Hematopoietic multipotent progenitor cell treated with erythropoietin and hydrocortisone succinate and interleukin-3 and kit ligand, for 6 days (in vitro differentiated cells): ENCODE results near the gene ATP9B.

ENCODE experiments used
- DNase-seq: peaks from one replicate; pipeline ENCODE4 v3.0.0-alpha.2; 2015

Gene ATP9B

DNA sequence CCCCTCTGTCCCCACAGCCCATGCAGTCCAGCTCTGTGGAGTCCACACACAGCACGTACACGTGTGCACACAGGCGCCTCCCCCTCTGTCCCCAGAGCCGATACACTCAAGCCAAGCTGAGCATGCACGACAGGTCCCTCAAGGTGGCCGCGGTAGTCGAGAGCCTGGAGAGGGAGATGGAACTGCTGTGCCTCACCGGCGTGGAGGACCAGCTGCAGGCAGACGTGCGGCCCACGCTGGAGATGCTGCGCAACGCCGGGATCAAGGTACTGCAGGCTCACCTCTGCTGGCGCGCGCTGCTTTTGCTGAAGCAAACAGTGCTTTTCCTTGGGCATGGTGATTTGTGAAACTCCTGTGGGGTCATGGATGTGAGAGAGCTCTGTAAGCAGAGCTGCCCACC is 268.0 kb downstream of the ATP9B start:
- no peak for DNase-seq

DNA sequence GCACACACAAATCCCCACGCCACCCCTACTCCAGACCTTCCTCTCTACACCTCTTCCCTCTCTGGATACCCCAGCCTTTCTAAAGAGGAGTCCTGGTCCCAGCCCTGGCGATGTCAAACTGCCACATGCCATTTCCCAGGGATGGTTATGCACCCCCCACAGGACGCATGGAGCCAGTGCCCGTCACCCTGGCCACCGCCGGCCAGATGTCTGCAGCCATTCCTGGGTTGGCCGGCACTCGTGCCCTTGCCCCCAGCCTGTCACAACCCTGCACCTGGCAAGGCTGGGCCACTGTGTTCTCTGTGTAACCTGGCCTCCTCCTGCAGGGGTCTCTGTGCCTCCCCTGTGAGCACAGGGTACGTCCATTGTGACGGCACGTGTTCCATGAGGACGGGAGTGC is 268.4 kb downstream of the ATP9B start:
- no peak for DNase-seq

DNA sequence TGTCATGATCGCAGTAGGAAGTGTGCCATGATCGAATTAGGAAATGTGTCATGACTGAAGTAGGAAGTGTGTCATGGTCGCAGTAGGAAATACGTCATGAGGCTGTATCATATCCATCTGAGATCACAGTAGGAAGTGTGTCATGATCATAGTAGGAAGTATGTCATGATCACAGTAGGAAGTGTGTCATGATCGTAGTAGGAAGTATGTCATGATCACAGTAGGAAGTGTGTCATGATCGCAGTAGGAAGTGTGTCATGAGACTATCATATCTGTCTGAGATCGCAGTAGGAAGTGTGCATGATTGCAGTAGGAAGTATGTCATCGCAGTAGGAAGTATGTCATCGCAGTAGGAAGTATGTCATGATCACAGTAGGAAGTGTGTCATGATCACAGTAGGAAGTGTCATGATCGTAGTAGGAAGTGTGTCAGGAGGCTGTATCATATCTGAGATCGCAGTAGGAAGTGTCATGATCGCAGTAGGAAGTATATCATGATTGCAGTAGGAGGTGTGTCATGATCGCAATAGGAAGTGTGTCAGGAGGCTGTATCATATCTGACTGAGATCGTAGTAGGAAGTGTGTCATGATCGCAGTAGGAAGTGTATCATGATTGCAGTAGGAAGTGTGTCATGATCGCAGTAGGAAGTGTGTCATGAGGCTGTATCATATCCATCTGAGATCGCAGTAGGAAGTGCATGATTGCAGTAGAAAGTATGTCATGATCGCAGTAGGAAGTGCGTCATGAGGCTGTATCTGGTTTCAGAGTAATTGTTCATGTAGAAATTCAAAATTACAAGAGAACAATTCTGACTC is 270.1 kb downstream of the ATP9B start:
- DNase-seq: no peak

DNA sequence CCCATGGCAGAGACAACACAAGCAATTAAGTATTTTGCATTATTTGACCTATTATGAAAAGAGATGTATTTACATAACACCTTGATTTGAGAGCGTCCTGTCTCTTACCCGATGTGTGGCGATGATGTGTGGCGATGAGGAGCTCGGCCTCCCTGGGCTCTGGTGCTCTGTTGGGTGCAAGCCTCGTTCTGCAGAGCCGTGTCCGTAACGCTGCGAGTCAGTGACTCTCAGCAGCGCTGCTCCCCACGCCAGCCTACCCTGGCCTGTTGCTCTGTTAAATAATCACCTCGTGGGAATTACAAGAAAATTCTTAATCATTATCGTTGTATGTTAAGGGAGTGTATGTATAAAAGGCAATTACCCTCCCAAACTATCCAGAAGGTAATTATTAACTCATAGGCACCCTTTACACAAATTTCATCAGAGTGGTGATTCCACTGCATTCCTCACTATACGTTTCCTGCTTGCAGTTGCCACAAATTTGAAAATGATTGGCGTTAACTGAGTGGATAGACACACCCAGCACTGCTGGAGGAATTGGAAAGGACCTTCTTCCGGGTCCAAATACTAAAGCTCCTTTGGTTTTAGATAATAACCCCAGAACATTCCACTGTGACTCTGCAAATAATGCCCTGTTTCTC is 274.5 kb downstream of the ATP9B start:
- DNase-seq: no peak

GRCh38 chr18:79344208-79344581 is 275.0 kb downstream of the ATP9B start:
- DNase-seq: no peak

DNA sequence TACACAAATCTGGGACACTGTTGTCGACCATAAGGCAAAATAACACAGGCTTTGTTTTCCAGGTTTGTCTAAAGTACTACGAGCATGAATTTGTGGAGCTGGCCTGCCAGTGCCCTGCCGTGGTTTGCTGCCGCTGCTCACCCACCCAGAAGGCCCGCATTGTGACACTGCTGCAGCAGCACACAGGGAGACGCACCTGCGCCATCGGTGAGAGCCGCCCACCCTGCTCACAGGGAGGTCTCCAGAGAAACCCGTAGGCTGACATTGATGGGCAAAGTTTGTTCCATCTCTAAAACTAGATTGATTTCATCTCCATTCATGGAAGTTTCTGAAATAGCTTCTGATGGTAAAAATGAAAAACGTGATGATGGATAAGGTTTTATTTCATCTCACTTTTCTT is 276.2 kb downstream of the ATP9B start:
- no peak for DNase-seq

GRCh38 chr18:79345981-79346380 is 276.8 kb downstream of the ATP9B start:
- DNase-seq: no peak

GRCh38 chr18:79348066-79348465 is 278.9 kb downstream of the ATP9B start:
- DNase-seq: no peak

DNA sequence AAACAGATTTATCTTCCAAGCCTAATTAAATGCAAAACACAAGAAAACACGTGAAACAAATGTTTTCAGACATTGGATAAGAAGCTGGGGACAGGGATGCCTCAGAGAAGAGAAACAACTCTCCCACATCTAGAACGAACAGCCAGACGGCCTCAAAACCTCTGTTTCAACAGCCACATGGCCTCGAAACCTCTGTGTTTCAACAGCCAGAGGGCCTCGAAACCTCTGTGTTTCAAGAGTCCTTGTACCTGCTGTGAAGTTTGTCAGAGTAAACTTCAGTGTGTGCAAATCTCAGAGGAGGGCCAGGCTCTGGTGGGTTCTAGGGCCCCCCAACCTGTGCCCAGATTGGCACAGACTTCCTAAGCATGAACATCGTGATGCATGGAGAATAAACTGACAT is 283.2 kb downstream of the ATP9B start:
- DNase-seq: no peak

- peak; percentile 20 for DNase-seq
Observed at GRCh38 chr18:79353267-79353666, 284.1 kb downstream of the ATP9B start.

- no peak for DNase-seq
Observed at GRCh38 chr18:79354350-79354749, 285.2 kb downstream of the ATP9B start.

GRCh38 chr18:79355433-79356335 is 286.5 kb downstream of the ATP9B start:
- no peak for DNase-seq

DNA sequence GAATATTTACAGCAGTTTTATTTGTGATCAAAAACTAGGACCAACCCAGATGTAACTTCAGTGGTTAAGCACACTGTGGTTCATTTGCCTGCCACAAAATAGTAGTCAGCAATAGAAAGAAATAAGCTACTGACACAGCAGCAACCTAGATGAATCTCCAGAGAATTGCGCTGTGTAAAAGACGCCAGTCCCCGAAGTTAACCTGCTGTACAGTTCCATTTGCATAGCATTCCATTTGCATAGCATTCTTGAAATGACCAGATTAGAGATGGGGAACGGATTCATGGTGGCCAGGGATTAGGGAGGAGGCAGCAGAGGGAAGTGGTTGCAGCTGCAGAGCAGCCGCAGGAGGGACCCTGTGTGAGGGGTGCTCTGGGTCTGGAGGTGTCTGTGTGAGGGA is 287.2 kb downstream of the ATP9B start:
- no peak for DNase-seq

- no peak for DNase-seq
Observed at GRCh38 chr18:79360933-79361332, 291.7 kb downstream of the ATP9B start.

DNA sequence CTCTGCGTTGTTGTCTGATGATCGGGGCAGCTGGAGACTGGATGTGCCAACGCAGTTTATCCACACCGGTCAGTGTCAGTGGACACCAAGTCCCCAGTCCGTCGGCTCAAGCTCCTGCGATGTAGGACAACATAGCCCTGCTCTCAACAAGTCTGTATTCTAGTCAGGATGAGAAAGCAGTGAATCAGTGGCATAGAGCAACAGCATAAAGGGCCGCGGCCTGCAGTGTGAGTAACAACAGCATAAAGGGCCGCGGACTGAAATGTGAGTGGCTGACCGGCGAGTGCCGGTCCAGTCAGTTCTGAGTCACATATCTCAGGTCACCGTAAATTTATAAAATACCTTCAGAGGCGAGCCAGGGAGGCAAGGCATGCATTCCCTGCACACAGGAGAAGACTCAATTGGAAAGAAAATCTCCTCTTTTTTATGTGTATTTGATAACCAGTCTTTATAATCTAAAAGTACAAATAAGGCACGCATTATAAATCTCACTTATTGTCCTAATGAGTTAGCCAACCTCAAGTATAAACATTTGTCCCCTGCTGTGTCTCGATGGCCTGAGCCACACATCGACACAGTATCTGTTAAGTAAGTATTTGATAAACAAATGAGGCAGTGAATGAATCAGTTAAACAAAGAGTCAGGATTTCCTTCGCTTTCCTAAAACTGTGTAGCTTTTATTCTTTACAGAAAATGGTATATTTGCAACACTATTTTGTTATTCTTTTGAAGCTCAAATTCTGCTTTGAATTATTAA is 292.8 kb downstream of the ATP9B start:
- no peak for DNase-seq

DNA sequence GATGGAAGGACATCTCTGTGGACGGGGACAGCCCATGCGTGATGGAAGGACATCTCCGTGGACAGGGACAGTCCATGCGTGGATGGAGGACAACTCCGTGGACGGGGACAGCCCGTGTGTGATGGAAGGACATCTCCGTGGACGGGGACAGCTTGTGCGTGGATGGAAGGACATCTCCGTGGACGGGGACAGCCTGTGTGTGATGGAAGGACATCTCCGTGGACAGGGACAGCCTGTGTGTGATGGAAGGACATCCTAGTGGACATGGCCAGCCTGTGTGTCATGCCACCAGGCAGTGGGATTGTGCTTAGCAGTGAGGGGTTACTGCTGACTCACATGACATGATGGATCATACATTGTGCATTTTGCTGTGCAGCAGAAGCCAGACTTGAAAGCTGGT is 296.5 kb downstream of the ATP9B start:
- DNase-seq: no peak

DNA sequence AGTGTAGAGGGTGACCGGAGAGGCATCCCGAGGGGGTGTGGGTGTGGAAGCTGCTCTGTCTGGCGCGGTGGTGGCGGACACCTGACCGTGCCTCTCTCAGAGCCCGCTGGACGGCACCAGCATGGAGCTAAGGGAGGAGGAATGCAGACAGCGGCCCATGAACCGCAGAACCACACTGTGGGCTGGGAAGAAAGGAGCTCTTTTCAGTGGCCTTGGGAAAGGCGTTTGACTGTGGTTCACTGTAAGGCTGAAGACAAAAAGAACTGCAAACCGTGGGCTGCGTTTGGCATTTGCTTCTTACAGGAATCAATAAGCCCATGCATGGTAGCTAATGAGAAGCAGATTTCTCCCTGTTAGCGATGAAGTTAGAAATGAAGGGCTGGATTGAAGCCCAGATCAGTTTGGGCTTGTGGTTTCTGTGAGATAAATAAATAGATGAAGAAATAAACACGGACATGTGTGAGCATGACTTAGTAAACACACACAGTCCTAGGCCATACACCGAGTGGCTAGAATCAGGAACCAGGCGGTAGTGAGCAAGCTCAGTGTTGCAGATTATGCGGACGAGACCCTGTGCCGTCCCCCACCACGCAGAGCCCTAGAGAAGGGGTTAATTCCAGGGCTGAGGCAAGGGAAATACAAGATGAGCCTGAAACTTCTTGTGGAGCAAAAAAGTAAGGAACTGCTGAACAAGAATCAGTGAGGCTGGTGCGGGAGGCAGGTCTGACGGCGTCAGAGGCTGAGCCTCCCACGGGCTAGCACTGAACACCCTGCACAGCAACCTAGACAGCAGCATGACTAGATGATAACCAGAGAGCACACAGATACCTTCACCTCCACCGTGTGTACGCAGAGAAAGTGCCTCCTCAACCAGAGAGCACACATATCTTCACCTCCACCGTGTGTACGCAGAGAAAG is 297.2 kb downstream of the ATP9B start:
- DNase-seq: no peak

GRCh38 chr18:79367480-79367879 is 298.3 kb downstream of the ATP9B start:
- DNase-seq: no peak

- DNase-seq: no peak
Observed at GRCh38 chr18:79367989-79368388, 298.8 kb downstream of the ATP9B start.

GRCh38 chr18:79368681-79369080 is 299.5 kb downstream of the ATP9B start:
- DNase-seq: peak; percentile 35

- DNase-seq: no peak
Observed at GRCh38 chr18:79371561-79372121, 302.4 kb downstream of the ATP9B start.
